HepG2 (cell line): Measurements from ENCODE around the gene ENPP1. TPM values are rescaled to one million over a fixed set of nuclear protein-coding genes. Genes with fewer than 3 reads are reported as not detected.

ENCODE experiments used
- BORCS8-MEF2B ChIP-seq: sonication (generic); formaldehyde crosslinking; IDR thresholded peaks from 2 replicates; pipeline ENCODE4 v1.8.0; 2022; ENCODE audit warnings: mild to moderate bottlenecking, missing genetic modification reagents
- KAT7 ChIP-seq: IDR thresholded peaks from 2 replicates; pipeline ENCODE4 v1.6.1; 2018; ENCODE audit warnings: borderline replicate concordance, missing compliant biosample characterization
- NFKB2 ChIP-seq: sonication (generic); formaldehyde crosslinking; IDR thresholded peaks from 2 replicates; pipeline ENCODE4 v1.4.0; 2020; ENCODE audit warnings: missing genetic modification reagents, borderline replicate concordance
- RFX3 ChIP-seq: IDR thresholded peaks from 2 replicates; pipeline ENCODE4 v1.6.1; 2016; ENCODE audit warnings: missing biosample characterization, missing genetic modification reagents
- ZFP36L2 ChIP-seq: sonication (generic); formaldehyde crosslinking; IDR thresholded peaks from 2 replicates; pipeline ENCODE4 v1.4.0; 2020; ENCODE audit warnings: missing genetic modification reagents
- ZNF224 ChIP-seq: sonication (generic); formaldehyde crosslinking; IDR thresholded peaks from 2 replicates; pipeline ENCODE4 v1.5.0; 2020; ENCODE audit warnings: mild to moderate bottlenecking, missing genetic modification reagents
- ZNF264 ChIP-seq: sonication (generic); formaldehyde crosslinking; IDR thresholded peaks from 2 replicates; pipeline ENCODE4 v1.4.0; 2020; ENCODE audit warnings: missing genetic modification reagents
- ZNF572 ChIP-seq: sonication (generic); formaldehyde crosslinking; IDR thresholded peaks from 2 replicates; pipeline ENCODE4 v1.5.1; 2020; ENCODE audit warnings: mild to moderate bottlenecking, missing genetic modification reagents
- polyA plus RNA-seq, 8 experiments: library from polyadenylated mRNA; depleted of rRNA in 3 of 8; stranded (reverse) in 7 of 8; unstranded in 1 of 8; fragments of >200 nt; fragmentation: Illumina TruSeq in 4 of 8; extraction: Trizol in 4 of 8; gene quantifications; 2 replicates each; pipeline versions ENCODE4 v1.2.1 to v1.2.3, GENCODE V29; 2011 to 2016; ENCODE audit warnings: low read depth in 4 of 8, missing spikeins in 1 of 8, mixed read lengths in 1 of 8; ENCODE audit not compliant: insufficient read depth in 1 of 8
- total RNA-seq, 5 experiments: library from RNA; depleted of rRNA; stranded (reverse); fragments of >200 nt; fragmentation: Illumina TruSeq; extraction: Trizol; gene quantifications; 2 replicates each; pipeline ENCODE4 v1.2.3, GENCODE V29; 2016; ENCODE audit warnings: low read depth in 1 of 5
- TF ChIP-seq, protein P1 (sequence below): sonication (generic); formaldehyde crosslinking; IDR thresholded peaks from 2 replicates; pipeline ENCODE4 v1.9.0; 2021; ENCODE audit warnings: mild to moderate bottlenecking, missing genetic modification reagents
- TF ChIP-seq, protein P2 (sequence below): sonication (generic); formaldehyde crosslinking; IDR thresholded peaks from 2 replicates; pipeline ENCODE4 v1.4.0; 2020; ENCODE audit warnings: missing genetic modification reagents
- TF ChIP-seq, protein P3 (sequence below): sonication (generic); formaldehyde crosslinking; IDR thresholded peaks from 2 replicates; pipeline ENCODE4 v1.4.0; 2020; ENCODE audit warnings: missing genetic modification reagents, low read depth, mild to moderate bottlenecking, borderline replicate concordance
- TF ChIP-seq, protein P4 (sequence below), 2 experiments: sonication (generic) in 1 of 2; formaldehyde crosslinking in 1 of 2; IDR thresholded peaks; 2 replicates each; pipeline versions ENCODE4 v1.5.1 to v1.6.1; 2011 to 2020; ENCODE audit warnings: borderline replicate concordance in 1 of 2, low read depth in 1 of 2, low read length in 1 of 2, mild to moderate bottlenecking in 1 of 2, missing genetic modification reagents in 1 of 2, moderate library complexity in 1 of 2
- TF ChIP-seq, protein P5 (sequence below): sonication (generic); formaldehyde crosslinking; IDR thresholded peaks from 2 replicates; pipeline ENCODE4 v1.4.0; 2020; ENCODE audit warnings: missing genetic modification reagents
- TF ChIP-seq, protein P6 (sequence below): sonication (generic); formaldehyde crosslinking; IDR thresholded peaks from 2 replicates; pipeline ENCODE4 v1.4.0; 2020; ENCODE audit warnings: low read depth, mild to moderate bottlenecking, missing genetic modification reagents

Gene ENPP1
- total and polyA plus RNA-seq, 2 of the 13 experiments (the other 11 are each of a cell fraction or from before 2014, with no cell fraction given): 56.5 to 160 TPM

DNA sequence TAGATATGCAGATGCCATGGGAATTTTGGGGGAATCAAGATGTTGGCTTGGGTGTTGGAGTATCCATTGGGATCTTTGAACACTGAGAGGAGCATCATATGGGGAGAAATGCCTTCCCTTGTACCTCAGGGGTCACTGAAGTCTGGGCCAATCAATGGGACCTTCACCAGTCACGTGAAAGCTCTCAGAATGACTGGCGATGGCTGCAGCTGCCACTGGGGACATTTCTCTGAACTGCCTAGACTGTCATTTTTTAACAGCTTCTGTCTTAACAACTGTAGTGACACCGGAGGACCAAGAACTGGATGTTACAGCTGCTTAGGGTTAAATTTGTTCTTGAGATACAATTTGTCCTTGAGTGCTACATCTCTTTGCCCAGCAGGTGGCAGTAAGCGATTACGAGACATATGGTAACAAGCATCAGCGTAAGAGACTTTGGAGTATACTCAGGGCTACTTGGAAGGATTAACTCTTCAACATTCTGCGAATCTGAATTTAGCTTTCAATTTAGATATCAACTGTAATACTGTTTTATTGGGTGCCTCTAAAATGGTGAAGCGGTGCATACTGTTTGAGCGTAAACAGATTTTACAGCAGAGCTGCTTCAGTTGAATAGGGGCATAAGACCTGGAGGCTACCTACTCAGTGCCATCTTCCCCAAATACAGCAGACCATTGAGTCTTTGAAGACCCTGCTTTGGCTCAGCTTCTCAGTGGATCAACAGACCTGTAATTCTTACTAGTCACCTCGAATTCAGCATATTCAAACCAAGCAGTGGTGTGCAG is 107.3 kb downstream of the ENPP1 start (continued):
- TF ChIP-seq, protein P1, sequence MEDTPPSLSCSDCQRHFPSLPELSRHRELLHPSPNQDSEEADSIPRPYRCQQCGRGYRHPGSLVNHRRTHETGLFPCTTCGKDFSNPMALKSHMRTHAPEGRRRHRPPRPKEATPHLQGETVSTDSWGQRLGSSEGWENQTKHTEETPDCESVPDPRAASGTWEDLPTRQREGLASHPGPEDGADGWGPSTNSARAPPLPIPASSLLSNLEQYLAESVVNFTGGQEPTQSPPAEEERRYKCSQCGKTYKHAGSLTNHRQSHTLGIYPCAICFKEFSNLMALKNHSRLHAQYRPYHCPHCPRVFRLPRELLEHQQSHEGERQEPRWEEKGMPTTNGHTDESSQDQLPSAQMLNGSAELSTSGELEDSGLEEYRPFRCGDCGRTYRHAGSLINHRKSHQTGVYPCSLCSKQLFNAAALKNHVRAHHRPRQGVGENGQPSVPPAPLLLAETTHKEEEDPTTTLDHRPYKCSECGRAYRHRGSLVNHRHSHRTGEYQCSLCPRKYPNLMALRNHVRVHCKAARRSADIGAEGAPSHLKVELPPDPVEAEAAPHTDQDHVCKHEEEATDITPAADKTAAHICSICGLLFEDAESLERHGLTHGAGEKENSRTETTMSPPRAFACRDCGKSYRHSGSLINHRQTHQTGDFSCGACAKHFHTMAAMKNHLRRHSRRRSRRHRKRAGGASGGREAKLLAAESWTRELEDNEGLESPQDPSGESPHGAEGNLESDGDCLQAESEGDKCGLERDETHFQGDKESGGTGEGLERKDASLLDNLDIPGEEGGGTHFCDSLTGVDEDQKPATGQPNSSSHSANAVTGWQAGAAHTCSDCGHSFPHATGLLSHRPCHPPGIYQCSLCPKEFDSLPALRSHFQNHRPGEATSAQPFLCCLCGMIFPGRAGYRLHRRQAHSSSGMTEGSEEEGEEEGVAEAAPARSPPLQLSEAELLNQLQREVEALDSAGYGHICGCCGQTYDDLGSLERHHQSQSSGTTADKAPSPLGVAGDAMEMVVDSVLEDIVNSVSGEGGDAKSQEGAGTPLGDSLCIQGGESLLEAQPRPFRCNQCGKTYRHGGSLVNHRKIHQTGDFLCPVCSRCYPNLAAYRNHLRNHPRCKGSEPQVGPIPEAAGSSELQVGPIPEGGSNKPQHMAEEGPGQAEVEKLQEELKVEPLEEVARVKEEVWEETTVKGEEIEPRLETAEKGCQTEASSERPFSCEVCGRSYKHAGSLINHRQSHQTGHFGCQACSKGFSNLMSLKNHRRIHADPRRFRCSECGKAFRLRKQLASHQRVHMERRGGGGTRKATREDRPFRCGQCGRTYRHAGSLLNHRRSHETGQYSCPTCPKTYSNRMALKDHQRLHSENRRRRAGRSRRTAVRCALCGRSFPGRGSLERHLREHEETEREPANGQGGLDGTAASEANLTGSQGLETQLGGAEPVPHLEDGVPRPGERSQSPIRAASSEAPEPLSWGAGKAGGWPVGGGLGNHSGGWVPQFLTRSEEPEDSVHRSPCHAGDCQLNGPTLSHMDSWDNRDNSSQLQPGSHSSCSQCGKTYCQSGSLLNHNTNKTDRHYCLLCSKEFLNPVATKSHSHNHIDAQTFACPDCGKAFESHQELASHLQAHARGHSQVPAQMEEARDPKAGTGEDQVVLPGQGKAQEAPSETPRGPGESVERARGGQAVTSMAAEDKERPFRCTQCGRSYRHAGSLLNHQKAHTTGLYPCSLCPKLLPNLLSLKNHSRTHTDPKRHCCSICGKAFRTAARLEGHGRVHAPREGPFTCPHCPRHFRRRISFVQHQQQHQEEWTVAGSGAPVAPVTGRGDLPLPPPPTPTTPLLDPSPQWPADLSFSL: no peak
- TF ChIP-seq RFX3 (CRISPR knock-in tag) (no peak), BORCS8-MEF2B (no peak), ZFP36L2 (CRISPR knock-in tag) (no peak), KAT7 (CRISPR knock-in tag) (no peak), ZNF264 (CRISPR knock-in tag) (no peak), ZNF224 (CRISPR knock-in tag) (no peak), ZNF572 (CRISPR knock-in tag) (no peak), NFKB2 (CRISPR knock-in tag) (no peak)
- TF ChIP-seq, protein P2, sequence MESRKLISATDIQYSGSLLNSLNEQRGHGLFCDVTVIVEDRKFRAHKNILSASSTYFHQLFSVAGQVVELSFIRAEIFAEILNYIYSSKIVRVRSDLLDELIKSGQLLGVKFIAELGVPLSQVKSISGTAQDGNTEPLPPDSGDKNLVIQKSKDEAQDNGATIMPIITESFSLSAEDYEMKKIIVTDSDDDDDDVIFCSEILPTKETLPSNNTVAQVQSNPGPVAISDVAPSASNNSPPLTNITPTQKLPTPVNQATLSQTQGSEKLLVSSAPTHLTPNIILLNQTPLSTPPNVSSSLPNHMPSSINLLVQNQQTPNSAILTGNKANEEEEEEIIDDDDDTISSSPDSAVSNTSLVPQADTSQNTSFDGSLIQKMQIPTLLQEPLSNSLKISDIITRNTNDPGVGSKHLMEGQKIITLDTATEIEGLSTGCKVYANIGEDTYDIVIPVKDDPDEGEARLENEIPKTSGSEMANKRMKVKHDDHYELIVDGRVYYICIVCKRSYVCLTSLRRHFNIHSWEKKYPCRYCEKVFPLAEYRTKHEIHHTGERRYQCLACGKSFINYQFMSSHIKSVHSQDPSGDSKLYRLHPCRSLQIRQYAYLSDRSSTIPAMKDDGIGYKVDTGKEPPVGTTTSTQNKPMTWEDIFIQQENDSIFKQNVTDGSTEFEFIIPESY (CRISPR knock-in tag): no peak
- TF ChIP-seq, protein P3, sequence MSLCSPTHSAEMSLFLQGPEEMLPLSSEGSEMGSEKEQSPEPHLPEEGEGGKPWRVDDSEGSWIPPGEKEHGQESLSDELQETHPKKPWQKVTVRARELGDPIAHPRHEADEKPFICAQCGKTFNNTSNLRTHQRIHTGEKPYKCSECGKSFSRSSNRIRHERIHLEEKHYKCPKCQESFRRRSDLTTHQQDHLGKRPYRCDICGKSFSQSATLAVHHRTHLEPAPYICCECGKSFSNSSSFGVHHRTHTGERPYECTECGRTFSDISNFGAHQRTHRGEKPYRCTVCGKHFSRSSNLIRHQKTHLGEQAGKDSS (CRISPR knock-in tag): no peak
- TF ChIP-seq, protein P4, sequence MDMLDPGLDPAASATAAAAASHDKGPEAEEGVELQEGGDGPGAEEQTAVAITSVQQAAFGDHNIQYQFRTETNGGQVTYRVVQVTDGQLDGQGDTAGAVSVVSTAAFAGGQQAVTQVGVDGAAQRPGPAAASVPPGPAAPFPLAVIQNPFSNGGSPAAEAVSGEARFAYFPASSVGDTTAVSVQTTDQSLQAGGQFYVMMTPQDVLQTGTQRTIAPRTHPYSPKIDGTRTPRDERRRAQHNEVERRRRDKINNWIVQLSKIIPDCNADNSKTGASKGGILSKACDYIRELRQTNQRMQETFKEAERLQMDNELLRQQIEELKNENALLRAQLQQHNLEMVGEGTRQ (IDR thresholded peaks at IDR 0.05; ENCODE audit: low read depth, low read length): peak; percentile 41; the same call in 1 of the 2 replicates
- TF ChIP-seq, protein P4 (CRISPR knock-in tag; IDR thresholded peaks at IDR 0.05; ENCODE audit: borderline replicate concordance): peak; percentile 44; the same call in 1 of the 2 replicates
- TF ChIP-seq, protein P5, sequence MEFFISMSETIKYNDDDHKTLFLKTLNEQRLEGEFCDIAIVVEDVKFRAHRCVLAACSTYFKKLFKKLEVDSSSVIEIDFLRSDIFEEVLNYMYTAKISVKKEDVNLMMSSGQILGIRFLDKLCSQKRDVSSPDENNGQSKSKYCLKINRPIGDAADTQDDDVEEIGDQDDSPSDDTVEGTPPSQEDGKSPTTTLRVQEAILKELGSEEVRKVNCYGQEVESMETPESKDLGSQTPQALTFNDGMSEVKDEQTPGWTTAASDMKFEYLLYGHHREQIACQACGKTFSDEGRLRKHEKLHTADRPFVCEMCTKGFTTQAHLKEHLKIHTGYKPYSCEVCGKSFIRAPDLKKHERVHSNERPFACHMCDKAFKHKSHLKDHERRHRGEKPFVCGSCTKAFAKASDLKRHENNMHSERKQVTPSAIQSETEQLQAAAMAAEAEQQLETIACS: no peak
- TF ChIP-seq, protein P6, sequence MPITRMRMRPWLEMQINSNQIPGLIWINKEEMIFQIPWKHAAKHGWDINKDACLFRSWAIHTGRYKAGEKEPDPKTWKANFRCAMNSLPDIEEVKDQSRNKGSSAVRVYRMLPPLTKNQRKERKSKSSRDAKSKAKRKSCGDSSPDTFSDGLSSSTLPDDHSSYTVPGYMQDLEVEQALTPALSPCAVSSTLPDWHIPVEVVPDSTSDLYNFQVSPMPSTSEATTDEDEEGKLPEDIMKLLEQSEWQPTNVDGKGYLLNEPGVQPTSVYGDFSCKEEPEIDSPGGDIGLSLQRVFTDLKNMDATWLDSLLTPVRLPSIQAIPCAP (CRISPR knock-in tag): no peak
